GM10266 (cell line): ENCODE data around the gene SLC17A9.

Experiments used
- DNase-seq: peaks from one replicate; pipeline ENCODE4 v3.0.0; 2012; ENCODE audit errors: extremely low spot score
- CTCF ChIP-seq: IDR thresholded peaks from 2 replicates; pipeline ENCODE4 v1.5.1; 2012; ENCODE audit warnings: mild to moderate bottlenecking, low read depth; ENCODE audit not compliant: control insufficient read depth, insufficient read depth; ENCODE audit errors: missing control alignments

The SLC17A9 gene

GRCh38 chr20:62926229-62927127 lies 26.0 kb upstream of the SLC17A9 start, which contains the start of gene DIDO1:
Gene DIDO1, minus strand, starts transcription at chr20:62926505.
- peak; percentile 98 for DNase-seq
- TF ChIP-seq CTCF, result peak; percentile 54

GRCh38 chr20:62927128-62927705 lies 25.3 kb upstream of the SLC17A9 start:
- no peak for TF ChIP-seq CTCF
- DNase-seq, result no peak

GRCh38 chr20:62928246-62928939 lies 24.1 kb upstream of the SLC17A9 start:
- TF ChIP-seq CTCF, result no peak
- DNase-seq, result no peak

GRCh38 chr20:62929051-62929538 lies 23.4 kb upstream of the SLC17A9 start:
- peak; percentile 87 for DNase-seq

GRCh38 chr20:62931464-62931863 lies 21.0 kb upstream of the SLC17A9 start:
- no peak for DNase-seq
- no peak for TF ChIP-seq CTCF

More at GRCh38 chr20:62929051-62929538, 23.4 kb upstream of the SLC17A9 start:
- no peak for TF ChIP-seq CTCF

GRCh38 chr20:62933966-62934365 lies 18.5 kb upstream of the SLC17A9 start:
- DNase-seq, result no peak
- TF ChIP-seq CTCF, result no peak
